ENCODE measurements around the gene CPLX3. TPM values are rescaled to one million over a fixed set of nuclear protein-coding genes. Genes with fewer than 3 reads are reported as not detected.

The CPLX3 gene
- polyA plus RNA-seq, 3 donors = 0.12 TPM; not detected in 2

- Histone ChIP-seq H3K4me2 (replicated peaks; ENCODE audit: extremely low read depth, low read length, poor library complexity, severe bottlenecking) (no peak overlapping the region), H3K27me3 (ENCODE audit: control insufficient read depth in 2 of 2, insufficient read depth in 2 of 2, low read length in 2 of 2) (no peaks in the 10 kb centered on the region), H3K9me3 (replicated peaks in 1 of 2; ENCODE audit: control insufficient read depth in 1 of 2, insufficient read depth in 1 of 2, low read length in 2 of 2) (no peaks in the 10 kb centered on the region), H3K36me3 (replicated peaks in 1 of 2; ENCODE audit: control insufficient read depth in 1 of 2, insufficient read depth in 2 of 2, low read length in 2 of 2) (peaks cover 25 to 48% of the 10 kb centered on the region in 2 donors), H3K9ac (ENCODE audit: insufficient read depth, low read length, poor library complexity, severe bottlenecking) (no peak overlapping the region), H3K79me2 (ENCODE audit: insufficient read depth, low read length) (peaks cover 2% of the 10 kb centered on the region), H3K4me1 (ENCODE audit: control insufficient read depth in 1 of 2, insufficient read depth in 2 of 2, low read length in 2 of 2) (peaks cover 16 to 22% of the 10 kb centered on the region in 2 donors), H3K4me3 (replicated peaks in 1 of 3; ENCODE audit: low read depth in 2 of 3, low read length in 3 of 3) (no peak overlapping the region), H4K20me1 (ENCODE audit: insufficient read depth, low read length) (peaks cover 27% of the 10 kb centered on the region), H3K27ac (ENCODE audit: low read depth in 1 of 2, low read length in 2 of 2) (no peak overlapping the region), H2AFZ (ENCODE audit: insufficient read depth, low read depth, low read length, poor library complexity, severe bottlenecking) (no peak overlapping the region)
- Mint-ChIP-seq H3K4me3 (peak overlapping the region; percentile 5 to 30), H3K27ac (no peak overlapping the region), H3K9me3 (no peaks in the 10 kb centered on the region), H3K4me1 (peaks cover 37% of the 10 kb centered on the region), H3K27me3 (ENCODE audit: low read depth in 3 of 3) (peaks cover 0 to 3% (median 0%) of the 10 kb centered on the region in 3 donors), H3K36me3 (peaks cover 26 to 51% of the 10 kb centered on the region in 2 donors)
- DNase-seq = no peak
- TF ChIP-seq, protein P1, sequence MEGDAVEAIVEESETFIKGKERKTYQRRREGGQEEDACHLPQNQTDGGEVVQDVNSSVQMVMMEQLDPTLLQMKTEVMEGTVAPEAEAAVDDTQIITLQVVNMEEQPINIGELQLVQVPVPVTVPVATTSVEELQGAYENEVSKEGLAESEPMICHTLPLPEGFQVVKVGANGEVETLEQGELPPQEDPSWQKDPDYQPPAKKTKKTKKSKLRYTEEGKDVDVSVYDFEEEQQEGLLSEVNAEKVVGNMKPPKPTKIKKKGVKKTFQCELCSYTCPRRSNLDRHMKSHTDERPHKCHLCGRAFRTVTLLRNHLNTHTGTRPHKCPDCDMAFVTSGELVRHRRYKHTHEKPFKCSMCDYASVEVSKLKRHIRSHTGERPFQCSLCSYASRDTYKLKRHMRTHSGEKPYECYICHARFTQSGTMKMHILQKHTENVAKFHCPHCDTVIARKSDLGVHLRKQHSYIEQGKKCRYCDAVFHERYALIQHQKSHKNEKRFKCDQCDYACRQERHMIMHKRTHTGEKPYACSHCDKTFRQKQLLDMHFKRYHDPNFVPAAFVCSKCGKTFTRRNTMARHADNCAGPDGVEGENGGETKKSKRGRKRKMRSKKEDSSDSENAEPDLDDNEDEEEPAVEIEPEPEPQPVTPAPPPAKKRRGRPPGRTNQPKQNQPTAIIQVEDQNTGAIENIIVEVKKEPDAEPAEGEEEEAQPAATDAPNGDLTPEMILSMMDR (IDR thresholded peaks at IDR 0.05) = no peak
- intact Hi-C loops (cut with micrococcal nuclease) = loop anchor here (10.0 kb wide), 1 partner anchor 64 kb away; the partner anchor contains the start of gene FAM219B (in 2 of the 2)
- WGBS (ENCODE audit: insufficient coverage) = 92% methylated on average over 9 of the region's 9 CpGs
These were observed 14.7 kb downstream of the CPLX3 start for GRCh38 chr15:74840851-74841775.

DNA sequence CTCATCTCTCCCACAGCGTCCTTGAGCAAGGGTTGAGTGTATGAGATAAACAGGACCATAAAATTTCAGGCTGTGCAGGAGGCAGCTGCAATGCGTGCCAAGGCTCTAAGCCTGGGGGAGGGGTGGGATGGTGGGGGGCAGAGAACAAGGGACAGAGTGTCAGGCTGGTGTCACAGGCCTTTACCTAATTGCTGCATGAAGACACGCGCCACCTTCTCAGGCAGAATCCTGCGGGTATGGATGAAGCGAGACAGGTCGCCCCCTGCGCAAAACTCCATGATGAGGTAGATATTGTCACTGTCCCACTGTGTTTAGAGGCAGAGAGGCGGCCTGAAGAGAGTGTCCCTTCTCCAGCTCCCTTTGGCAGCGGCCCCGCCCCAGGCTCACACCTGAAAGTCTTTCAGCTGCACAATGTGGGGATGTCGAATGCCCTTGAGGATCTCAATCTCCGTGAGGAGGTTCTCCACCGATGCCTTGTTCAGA, 15.5 kb downstream of the CPLX3 start:
- H3K4me3 ChIP-seq (replicated peaks in 1 of 3; ENCODE audit: low read depth in 2 of 3, low read length in 3 of 3) = peak overlapping the region in 1 of 3 experiments; percentile 95
- H2AFZ ChIP-seq (ENCODE audit: insufficient read depth, low read depth, low read length, poor library complexity, severe bottlenecking) = no peak overlapping the region
- DNase-seq = no peak
- TF ChIP-seq, protein P1 (IDR thresholded peaks at IDR 0.05) = no peak
- no peak overlapping the region for H3K9ac ChIP-seq (ENCODE audit: insufficient read depth, low read length, poor library complexity, severe bottlenecking)
- Mint-ChIP-seq H3K36me3 (peaks cover 29 to 51% of the 10 kb centered on the region in 2 donors), H3K4me1 (peaks cover 37% of the 10 kb centered on the region), H3K27me3 (ENCODE audit: low read depth in 3 of 3) (peaks cover 0 to 3% (median 0%) of the 10 kb centered on the region in 3 donors), H3K27ac (no peak overlapping the region), H3K4me3 (peak overlapping the region; percentile 87 to 92), H3K9me3 (no peaks in the 10 kb centered on the region)
- peaks cover 31 to 48% of the 10 kb centered on the region in 2 donors for H3K36me3 ChIP-seq (replicated peaks in 1 of 2; ENCODE audit: control insufficient read depth in 1 of 2, insufficient read depth in 2 of 2, low read length in 2 of 2)
- no peaks in the 10 kb centered on the region for H3K27me3 ChIP-seq (ENCODE audit: control insufficient read depth in 2 of 2, insufficient read depth in 2 of 2, low read length in 2 of 2)
- intact Hi-C loops (cut with micrococcal nuclease) = loop anchor here (10.0 kb wide), 1 partner anchor 63 kb away; the partner anchor contains the start of gene FAM219B (in 2 of the 2)
- 95% methylated on average over 11 of the region's 14 CpGs for WGBS (ENCODE audit: insufficient coverage)
- H3K9me3 ChIP-seq (replicated peaks in 1 of 2; ENCODE audit: control insufficient read depth in 1 of 2, insufficient read depth in 1 of 2, low read length in 2 of 2) = no peaks in the 10 kb centered on the region
- peak overlapping the region; percentile 97 for H3K4me2 ChIP-seq (replicated peaks; ENCODE audit: extremely low read depth, low read length, poor library complexity, severe bottlenecking)
- H4K20me1 ChIP-seq (ENCODE audit: insufficient read depth, low read length) = peaks cover 27% of the 10 kb centered on the region
- no peak overlapping the region for H3K27ac ChIP-seq (ENCODE audit: low read depth in 1 of 2, low read length in 2 of 2)
- peaks cover 16 to 22% of the 10 kb centered on the region in 2 donors for H3K4me1 ChIP-seq (ENCODE audit: control insufficient read depth in 1 of 2, insufficient read depth in 2 of 2, low read length in 2 of 2)
- H3K79me2 ChIP-seq (ENCODE audit: insufficient read depth, low read length) = peaks cover 2% of the 10 kb centered on the region
